NCI-H2171 treated with DMSO at 0.1 percent for 48 hours (cell line): ENCODE results near the gene LTO1.

Source experiments
- DNase-seq: peaks from one replicate; lab custom pipeline; 2025; lab: John Stamatoyannopoulos, UW

LTO1 gene

GRCh38 chr11:69645801-69646492 lies 29.2 kb downstream of the LTO1 start:
- no peak for DNase-seq

- no peak for DNase-seq
Measured at GRCh38 chr11:69644962-69645675, 30.0 kb downstream of the LTO1 start.

- DNase-seq = peak; percentile 24
Measured at GRCh38 chr11:69644071-69644961, 30.8 kb downstream of the LTO1 start.

- DNase-seq = no peak
Measured at GRCh38 chr11:69643646-69644045, 31.5 kb downstream of the LTO1 start.

- peak; percentile 68 for DNase-seq
Measured at GRCh38 chr11:69642913-69643632, 32.1 kb downstream of the LTO1 start.

- no peak for DNase-seq
Measured at GRCh38 chr11:69642549-69642912, 32.6 kb downstream of the LTO1 start.

GRCh38 chr11:69641681-69642548 lies 33.2 kb downstream of the LTO1 start:
- no peak for DNase-seq

- DNase-seq = peak; percentile 69
Measured at GRCh38 chr11:69640995-69641581, 34.1 kb downstream of the LTO1 start, which contains the start of gene CCND1. CCND1 (plus strand) TSS chr11:69641156; CDS start chr11:69641314, 158 bp downstream.

GRCh38 chr11:69640260-69640994 lies 34.7 kb downstream of the LTO1 start:
- DNase-seq = no peak

GRCh38 chr11:69639831-69640230 lies 35.3 kb downstream of the LTO1 start:
- no peak for DNase-seq

GRCh38 chr11:69638941-69639681 lies 36.0 kb downstream of the LTO1 start:
- peak; percentile 80 for DNase-seq

- DNase-seq = peak; percentile 40
Measured at GRCh38 chr11:69637941-69638871, 36.9 kb downstream of the LTO1 start.

- DNase-seq = no peak
Measured at GRCh38 chr11:69637198-69637940, 37.8 kb downstream of the LTO1 start.

- no peak for DNase-seq
Measured at GRCh38 chr11:69636512-69637197, 38.5 kb downstream of the LTO1 start.

- DNase-seq = no peak
Measured at GRCh38 chr11:69635804-69636511, 39.2 kb downstream of the LTO1 start.

GRCh38 chr11:69635195-69635594 lies 40.0 kb downstream of the LTO1 start:
- no peak for DNase-seq
